ENCODE results near the gene TASP1.
"Not testable (repeated sequence)": the region's sequence is repeated elsewhere in the genome, so short reads cannot be mapped to it uniquely, and the experiment has no call there.

The TASP1 gene

DNA sequence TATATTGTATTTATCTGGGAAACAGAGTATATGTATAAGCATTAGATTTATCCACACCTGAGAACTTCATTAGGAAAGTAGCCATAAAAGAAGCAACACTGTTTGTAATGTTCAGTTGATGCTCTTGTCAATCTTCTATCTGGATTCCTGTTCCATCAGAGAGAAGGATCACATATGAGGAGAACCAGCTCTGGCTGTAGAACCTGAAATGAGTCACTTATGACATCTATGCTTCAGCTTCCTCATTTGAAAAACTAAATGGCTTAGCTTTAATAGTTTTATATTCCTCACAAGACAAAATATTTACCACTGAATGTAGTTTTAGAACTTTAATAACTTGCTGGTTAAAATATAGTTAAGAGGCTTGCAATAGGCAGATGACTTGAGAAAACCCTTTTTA is 144.7 kb downstream of the TASP1 start:
- DNase-seq: no peak

DNA sequence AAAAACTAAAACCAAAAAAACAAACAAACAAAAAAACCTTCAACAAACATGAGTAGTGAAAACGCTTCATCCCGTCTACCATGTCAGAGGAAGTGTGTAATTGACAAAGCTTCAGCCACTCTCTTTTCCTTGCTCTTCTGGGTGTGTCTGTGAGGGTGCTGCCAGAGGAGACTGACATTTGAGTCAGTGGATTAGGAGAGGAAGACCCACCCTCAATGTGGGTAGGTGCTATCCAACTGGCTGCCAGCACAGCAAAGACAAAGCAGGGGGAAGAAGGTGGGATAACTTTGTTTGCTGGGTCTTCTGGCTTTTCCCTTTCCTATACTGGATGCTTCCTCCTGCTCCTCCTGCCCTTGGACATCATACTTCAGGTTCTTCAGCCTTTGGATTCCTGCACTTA is 145.6 kb downstream of the TASP1 start:
- no peak for DNase-seq

DNA sequence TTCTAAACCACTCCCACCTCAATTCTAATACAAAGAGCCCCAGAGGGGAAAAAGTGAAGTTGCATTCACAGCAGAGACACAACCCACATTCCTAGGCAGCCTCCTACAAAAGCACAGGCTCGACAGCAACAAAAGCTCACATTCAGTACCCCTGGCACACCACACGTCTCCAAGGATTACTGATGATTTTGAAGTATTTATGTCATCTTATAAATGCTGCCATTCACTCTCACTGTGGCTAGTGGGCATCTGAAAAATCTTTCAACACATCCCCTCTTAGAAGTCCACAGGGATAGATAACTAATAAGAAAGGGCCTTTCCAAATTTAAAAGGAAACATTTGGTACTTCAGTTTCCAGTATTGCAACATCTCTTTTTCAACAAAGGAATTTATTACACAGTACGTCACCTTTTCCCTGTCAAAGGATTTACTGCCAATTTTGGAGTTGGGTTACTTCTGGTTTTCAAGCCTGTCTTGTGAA is 146.7 kb downstream of the TASP1 start:
- DNase-seq: peak in 3 of 51 donors; percentile 1 to 20 (median 4)

DNA sequence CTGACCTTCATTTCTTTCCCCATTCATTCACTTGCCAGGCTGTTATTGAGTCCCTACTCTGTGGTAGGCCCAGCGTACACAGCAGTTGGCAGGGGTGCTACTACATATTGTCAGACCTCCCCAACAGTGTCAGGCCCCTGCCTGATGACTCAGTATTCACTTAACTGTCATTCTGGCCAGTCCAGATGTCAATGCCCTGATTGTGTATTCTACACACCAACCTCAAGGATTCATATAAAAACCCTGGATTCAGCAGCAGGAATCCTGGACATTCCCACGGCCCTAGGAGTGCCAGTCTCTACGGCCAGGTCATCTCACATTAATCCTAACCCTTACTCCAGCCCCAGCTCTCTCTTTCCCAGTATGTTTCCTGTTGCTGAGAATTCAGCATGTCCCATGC is 151.5 kb downstream of the TASP1 start:
- DNase-seq: no peak

DNA sequence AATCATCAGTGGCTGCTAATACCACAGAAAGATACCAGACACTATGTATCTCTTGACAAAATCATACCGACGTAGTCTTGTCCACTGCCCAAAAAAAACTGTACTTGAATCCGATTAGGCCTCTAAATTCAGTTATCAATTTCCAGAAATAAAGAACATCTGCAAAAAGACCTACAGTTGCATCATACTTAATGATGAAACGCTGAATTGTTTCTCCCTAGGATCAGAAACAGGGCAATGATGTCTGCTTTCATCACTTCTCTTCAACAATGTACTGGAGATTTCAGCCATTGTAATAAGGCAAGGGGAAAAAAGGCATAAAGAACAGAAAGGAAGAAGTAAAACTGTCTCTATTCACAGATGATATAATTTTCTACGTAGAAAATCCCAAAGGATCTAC is 152.0 kb downstream of the TASP1 start:
- no peak for DNase-seq

DNA sequence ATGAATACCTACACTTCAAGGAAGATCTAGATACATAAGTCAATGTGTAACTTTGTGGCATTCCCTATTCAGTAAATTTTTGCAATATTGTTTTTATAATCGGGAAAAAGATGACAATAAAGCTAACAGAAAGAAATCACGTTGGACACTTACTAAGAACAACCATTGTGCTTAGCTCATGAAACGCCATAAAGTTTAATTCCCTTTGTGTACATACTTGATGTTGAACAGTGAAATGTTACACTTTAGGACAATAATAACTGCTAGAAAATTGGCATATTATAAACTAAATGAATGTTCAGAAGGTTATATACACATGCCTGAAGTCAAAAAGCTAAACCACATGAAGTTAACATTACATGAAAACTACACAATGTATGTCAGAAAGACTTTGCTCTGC is 153.2 kb downstream of the TASP1 start:
- DNase-seq: no peak

DNA sequence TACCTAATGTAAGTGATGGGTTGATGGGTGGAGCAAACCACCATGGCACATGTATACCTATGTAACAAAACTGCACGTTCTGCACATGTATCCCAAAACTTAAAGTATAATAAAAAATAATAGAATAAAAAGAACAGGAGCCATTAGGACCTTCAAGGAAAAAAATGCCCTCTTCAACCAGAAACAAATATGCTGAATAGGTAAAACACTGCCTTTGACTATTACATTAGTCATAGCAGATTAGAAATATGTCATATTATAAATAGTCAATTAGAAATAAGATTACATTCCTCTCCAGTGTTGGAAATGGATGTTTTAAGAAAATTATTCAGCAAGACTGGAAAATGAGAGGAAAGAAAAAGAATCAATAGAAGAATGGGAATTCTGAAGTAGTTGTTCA is 153.7 kb downstream of the TASP1 start:
- DNase-seq: not testable (repeated sequence)

DNA sequence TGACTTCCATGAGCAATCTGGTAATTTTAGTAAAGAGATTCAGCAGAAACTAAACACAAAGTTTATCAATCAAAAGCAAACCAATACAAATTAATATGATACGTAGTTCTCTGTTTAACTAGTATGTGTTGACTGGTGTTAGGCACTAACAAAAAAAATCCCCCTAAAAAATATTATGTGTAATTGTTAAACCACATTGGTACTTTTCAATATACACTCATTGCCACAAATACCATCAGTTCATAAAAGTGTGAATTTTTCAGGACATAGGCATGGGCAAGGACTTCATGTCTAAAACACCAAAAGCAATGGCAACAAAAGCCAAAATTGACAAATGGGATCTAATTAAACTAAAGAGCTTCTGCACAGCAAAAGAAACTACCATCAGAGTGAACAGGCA is 155.3 kb downstream of the TASP1 start:
- DNase-seq: not testable (repeated sequence)

DNA sequence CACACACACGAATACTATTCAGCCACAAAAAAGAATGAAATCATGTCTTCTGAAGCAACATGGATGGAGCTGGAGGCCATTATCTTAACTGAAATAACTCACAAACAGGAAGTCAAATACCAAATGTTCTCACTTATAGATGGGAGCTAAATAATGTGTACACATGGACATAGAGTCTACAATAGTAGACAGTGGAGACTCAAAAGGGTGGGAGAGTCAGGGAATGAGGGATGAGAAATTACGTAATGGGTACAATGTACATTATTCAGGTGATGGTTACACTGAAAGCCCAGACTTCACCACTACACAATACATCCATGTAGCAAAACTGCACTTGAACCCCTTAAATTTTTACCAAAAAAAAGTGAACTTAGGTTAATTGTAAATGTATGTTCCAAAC is 160.4 kb downstream of the TASP1 start:
- DNase-seq: no peak

DNA sequence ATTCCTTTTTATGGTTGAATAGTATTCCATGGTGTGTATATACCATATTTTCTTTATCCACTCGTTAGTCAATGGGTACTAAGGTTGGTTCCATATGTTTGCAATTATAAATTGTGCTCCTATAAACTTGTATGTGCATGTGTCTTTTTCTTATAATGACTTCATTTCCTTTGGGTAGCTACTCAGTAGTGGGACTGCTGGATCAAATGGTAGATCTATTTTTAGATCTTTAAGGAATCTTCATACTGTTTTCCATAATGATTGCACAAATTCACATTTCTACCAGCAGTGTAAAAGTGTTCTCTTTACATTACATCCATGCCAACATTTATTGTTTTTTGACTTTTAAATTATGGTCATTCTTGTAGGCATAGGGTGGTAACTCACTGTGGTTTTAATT is 164.3 kb downstream of the TASP1 start:
- no peak for DNase-seq

DNA sequence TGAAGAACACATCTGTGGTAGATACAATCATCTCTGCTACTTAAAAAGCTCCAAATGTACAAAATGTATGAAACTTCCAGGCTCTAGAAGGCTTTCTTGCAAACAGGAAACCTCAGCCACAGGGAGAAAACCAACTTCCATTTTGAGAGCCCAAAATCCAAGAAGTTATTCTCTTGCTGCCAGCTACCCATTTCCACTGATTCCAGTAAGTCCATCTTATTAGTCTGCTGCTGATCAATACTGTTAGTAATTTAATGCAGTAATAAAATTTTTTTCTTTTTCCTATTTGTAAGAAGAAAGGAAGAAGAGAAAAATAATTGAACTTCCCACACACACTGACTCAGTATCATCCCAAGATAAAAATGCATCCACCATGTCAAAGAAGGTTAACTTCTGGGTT is 169.5 kb downstream of the TASP1 start:
- DNase-seq: no peak

DNA sequence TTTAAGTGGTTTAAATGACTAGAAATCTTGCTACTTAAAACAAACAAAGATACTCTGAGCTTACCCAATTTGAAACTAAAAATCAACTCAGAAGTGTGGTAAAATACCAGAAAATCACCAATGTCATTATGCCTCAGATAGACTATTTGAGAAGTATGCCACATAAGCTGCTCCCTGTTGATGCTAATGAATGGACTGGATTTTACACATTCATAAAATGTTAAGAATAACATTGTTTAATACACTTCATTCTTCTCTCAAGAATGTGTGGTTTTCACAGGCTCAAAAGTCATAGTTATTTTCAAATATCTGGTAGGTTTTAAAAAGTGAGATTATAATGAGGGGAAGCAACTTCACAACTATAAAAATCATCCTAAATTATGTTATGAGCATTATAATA is 170.6 kb downstream of the TASP1 start:
- no peak for DNase-seq

DNA sequence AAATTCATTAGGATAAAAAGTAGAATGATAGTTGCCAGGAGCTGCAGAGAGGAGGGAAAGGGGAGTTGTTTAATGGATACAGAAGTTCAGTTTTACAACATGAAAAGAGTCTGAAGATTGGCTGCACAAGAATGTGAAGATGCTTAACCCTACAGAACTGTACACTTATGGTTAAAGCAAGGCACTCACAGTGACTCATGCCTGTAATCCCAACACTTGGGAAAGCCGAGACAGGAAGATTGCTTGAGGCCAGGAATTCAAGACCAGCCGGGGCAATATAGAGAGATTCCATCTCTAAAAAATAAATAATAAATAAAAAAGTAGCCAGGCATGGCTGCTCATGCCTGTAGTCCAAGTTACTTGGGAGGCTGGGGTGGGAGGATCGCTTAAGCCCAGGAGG is 174.0 kb downstream of the TASP1 start:
- DNase-seq: no peak

DNA sequence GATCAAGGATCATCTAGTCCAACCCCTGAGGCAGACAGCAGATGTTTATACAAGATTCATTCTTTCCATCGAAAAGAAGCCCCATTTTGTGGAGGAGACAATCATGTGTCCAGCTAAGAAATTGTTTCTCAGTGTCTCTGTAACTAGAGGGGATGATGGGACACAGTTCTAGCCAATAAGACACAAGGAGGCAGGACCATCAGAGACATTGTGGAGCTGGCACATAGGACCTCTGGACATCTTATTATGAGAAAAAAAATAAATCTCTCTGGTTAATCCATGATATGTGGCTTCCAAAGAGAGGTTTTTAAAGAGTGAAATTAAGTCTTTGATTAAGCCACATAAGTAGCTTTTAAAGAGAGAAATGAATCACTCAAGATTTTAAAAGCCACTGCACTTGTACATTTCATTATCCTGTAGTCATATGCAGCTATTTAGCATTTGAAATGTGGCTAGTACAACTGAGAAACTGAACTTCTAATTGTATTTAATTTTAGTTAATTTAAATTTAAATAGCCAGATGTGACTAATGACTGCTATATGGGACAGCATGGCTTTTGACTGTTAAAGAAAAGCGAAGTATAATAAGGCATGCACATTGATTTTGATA is 176.8 kb downstream of the TASP1 start:
- DNase-seq: no peak

DNA sequence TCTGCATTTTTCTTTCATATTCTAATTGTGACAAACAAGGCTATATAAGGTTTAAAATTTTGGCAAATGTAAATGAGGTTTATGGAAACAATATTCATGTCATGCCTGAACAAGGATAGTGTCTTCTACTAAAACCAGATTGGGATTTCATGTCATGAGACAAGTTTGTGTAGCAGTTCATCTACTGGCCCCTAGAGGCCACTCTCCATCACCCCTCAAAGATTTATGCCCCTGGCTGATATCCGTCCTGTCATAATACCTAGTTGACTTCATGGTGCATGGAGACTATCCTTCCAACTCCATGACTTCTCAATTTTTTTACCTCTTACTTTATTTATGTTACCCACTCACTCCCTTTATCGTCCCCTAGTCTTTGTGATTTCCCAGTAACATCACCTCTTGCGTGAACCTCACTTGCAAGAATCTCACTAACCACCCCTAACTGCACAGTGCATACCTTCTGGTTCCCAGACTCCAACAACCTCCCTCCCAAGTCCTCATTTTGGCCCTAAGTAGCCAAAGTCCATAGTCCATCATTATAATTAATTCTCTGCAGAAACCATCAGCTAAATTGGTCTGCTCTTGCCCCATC is 179.8 kb downstream of the TASP1 start:
- DNase-seq: peak in 1 of 51 donors; percentile 0

DNA sequence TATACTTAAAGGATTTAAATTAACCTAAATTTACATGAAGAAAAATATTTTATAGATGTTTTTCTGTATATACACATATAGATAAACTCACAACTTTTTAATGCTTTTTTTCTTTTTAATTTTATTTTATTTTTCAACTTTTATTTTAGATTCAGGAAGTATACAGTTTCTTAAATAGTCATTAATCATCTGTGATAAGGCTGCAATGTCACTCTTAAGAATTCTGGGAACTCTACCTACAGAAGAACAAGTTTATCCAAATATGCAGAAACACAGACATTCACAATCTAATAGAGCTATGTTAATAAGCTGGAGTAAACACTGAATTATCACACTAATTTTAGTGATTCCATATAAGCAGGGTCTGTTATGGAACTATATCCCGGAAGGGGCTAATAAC is 181.2 kb downstream of the TASP1 start:
- DNase-seq: no peak

DNA sequence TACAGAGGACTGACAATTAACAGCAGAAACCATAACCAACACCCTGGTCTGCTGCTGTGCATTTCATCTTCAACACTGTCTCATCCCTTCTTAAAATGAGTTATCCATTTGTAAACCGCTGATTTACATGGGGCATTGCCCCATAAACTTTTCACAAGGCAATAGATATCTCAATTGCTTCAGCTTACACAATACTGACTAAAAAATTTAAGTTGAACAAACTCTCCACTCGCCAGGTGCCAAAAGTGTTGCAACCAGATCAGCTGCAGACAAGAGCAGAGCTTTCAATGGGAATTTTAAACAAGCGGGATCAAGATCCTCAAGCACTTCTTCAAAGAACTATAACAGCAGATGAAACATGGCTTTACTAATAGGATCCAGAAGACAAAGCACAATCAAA is 183.0 kb downstream of the TASP1 start:
- no peak for DNase-seq

DNA sequence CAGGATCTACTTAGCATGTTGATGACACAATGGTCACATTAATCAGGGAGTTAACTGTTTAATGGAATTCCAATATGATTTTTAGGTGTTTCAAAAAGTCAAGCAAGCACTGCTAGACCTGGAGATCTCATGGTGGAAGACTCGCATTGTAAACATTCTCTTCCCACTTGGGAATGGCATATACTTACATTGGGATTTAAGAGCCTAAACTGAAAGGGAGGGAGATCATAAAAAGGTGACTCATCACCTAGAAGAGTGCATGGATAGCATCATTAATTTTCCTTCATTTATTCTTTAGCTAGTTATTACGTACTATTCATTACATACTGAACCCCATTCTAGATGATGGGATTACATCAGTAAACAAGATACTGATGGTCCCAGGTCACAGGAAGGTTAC is 185.4 kb downstream of the TASP1 start:
- DNase-seq: no peak

DNA sequence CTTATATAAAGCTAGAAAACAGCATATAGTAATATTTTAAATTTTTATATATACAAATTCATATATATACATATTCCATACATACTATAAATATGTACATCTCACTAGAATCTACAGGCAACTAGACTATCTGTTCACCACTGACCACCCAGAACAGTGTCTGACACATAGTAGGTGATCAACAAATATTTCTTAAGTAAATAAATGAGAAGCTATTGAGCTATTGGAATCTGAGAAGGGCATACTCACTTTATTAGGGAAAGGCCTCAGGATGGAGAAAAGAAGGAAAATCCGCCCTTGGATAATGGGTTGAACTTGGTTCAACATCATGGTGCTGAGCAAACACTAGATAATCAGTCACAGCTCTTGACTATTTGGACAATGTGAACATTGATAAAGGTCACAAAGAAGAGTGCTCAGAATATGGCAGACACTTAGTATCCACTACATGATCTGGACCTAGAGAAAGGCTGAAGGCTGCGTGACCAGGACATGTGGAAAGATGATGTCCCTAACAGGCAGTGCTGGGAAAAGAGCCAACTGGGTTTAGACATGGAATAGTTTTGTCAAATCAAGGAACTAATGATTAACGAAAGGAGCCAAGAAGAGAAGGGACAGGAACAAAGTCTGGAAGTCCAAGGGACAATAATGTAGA is 186.1 kb downstream of the TASP1 start:
- no peak for DNase-seq

DNA sequence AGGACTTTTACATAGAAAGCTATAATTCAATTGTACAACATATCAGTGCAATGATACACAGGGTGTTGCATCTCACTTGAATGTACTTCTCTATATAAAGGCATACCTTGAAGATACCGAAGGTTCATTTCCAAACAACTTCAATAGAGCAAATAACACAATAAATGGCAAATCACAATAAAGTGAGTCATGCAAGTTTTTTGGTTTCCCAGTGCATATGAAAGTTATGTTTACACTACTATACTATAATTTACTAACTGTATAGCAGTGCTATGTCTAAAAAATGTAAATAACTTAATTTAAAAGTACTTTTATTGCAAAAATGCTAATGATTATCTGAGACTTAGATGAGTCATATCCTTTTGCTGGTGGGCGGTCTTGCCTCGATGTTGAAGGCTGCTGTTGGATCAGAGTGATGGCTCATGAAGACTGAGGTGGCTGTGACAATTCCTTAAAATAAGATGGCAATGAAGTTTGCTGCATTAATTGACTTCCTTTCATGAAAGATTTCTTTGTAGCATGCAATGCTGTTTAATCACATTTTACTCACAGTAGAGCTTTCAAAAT is 188.8 kb downstream of the TASP1 start:
- no peak for DNase-seq

DNA sequence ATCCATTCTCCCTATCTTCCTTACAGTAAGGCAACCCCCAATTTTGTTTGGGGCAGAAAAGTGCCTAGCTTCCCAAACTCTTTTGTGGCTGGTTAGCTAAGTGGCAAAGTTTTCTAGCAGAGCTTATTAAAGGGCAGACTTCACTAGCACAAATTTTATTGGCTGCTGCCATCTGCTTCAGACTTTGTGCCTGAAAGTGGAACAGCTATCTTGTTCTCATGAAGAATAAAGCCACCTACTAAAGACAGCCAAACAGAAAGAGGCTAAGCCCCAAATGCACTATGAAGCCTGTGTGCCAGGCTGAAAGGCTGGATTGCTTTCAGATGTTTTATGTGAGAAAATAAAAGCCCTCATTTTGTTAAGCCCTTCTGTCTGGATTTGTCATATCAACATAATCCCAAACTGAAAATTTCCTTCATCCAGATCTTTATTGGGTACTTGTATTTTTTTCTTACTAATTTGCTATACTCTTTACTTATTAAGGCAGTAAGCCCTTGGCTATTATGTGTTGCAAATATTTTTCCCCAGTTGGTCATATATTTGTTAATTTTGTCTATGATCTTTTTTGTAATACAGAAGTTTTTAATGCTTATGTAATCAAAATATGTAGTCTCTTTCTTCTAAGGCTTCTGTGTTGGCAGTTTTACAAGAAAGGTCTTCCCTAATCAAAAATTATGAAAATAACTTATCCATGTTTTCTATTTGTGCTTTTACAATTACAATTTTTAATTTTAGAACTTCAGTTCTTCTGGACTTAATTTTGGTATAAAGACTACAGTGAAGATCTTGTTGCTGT is 191.1 kb downstream of the TASP1 start:
- DNase-seq: peak in 6 of 51 donors; percentile 0 to 6 (median 2)

DNA sequence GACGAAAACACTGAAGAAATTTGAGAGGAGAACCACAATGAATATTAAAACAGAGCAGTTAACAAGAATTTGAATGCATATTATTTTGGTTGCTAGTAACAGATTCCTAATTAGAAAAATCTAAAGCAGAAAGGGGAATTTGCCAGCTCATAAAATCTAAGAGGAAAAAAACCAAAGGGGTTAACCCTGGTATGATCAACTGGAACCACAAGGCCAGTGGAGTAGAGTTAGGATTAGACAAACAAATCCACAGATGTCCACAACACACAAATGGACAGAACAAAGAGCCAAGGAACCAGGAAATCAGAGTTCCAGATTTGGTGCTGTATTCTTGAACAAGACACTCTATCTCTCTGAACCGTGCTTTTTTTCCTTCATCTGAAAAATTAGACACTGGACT is 195.0 kb downstream of the TASP1 start:
- no peak for DNase-seq

Data from hypothalamus (tissue), 51 donors.